HepG2 (cell line): ENCODE measurements around the gene REPIN1. TPM values are rescaled to one million over a fixed set of nuclear protein-coding genes. Genes with fewer than 3 reads are reported as not detected.

Source experiments
- ARID2 ChIP-seq: sonication (generic); formaldehyde crosslinking; IDR thresholded peaks from 2 replicates; pipeline ENCODE4 v1.8.1; 2022; ENCODE audit warnings: mild to moderate bottlenecking, missing genetic modification reagents, borderline replicate concordance
- HNF4A ChIP-seq: sonication (generic); formaldehyde crosslinking; IDR thresholded peaks from 2 replicates; pipeline ENCODE4 v1.4.0; 2020; ENCODE audit warnings: missing genetic modification reagents
- MED1 ChIP-seq: sonication (generic); formaldehyde crosslinking; IDR thresholded peaks from 2 replicates; pipeline ENCODE4 v1.4.0; 2020; ENCODE audit warnings: missing genetic modification reagents
- MIER2 ChIP-seq: IDR thresholded peaks from 2 replicates; pipeline ENCODE4 v1.6.1; 2016; ENCODE audit warnings: missing biosample characterization, missing genetic modification reagents
- MXD4 ChIP-seq: IDR thresholded peaks from 2 replicates; pipeline ENCODE4 v1.6.1; 2016; ENCODE audit warnings: mild to moderate bottlenecking, missing biosample characterization, missing genetic modification reagents
- NR2F6 ChIP-seq, 2 experiments: IDR thresholded peaks; 2 replicates each; pipeline ENCODE4 v1.6.1; 2016; ENCODE audit warnings: antibody characterized with exemption in 1 of 2, mild to moderate bottlenecking in 1 of 2
- PHF5A ChIP-seq: IDR thresholded peaks from one replicate; pipeline ENCODE4 v1.6.1; 2018; ENCODE audit warnings: low read depth, missing genetic modification reagents; ENCODE audit not compliant: unreplicated experiment
- RARG ChIP-seq: sonication (generic); formaldehyde crosslinking; IDR thresholded peaks from 2 replicates; pipeline ENCODE4 v1.4.0; 2020; ENCODE audit warnings: low read depth, mild to moderate bottlenecking, missing genetic modification reagents
- REPIN1 ChIP-seq: sonication (generic); formaldehyde crosslinking; IDR thresholded peaks from 2 replicates; pipeline ENCODE4 v1.8.0; 2022; ENCODE audit warnings: missing genetic modification reagents, low read depth, mild to moderate bottlenecking, borderline replicate concordance
- RFXAP ChIP-seq: sonication (generic); formaldehyde crosslinking; IDR thresholded peaks from 2 replicates; pipeline ENCODE4 v1.4.0; 2020; ENCODE audit warnings: missing genetic modification reagents, borderline replicate concordance
- RXRA ChIP-seq: sonication (generic); formaldehyde crosslinking; IDR thresholded peaks from 2 replicates; pipeline ENCODE4 v1.5.1; 2020; ENCODE audit warnings: missing genetic modification reagents
- SRSF4 ChIP-seq: fragments of 200-400 bp; formaldehyde crosslinking; IDR thresholded peaks from one replicate; pipeline ENCODE4 v1.6.1; 2018; ENCODE audit warnings: mild to moderate bottlenecking, low read depth, low read length, moderate library complexity; ENCODE audit not compliant: poor library complexity, severe bottlenecking
- TARDBP ChIP-seq: sonication (generic); formaldehyde crosslinking; IDR thresholded peaks from 2 replicates; pipeline ENCODE4 v1.8.0; 2022; ENCODE audit warnings: mild to moderate bottlenecking, missing genetic modification reagents
- TCF7 ChIP-seq: sonication (generic); IDR thresholded peaks from 2 replicates; pipeline ENCODE4 v1.6.1; 2016; ENCODE audit warnings: antibody characterized with exemption, low read depth
- ZNF282 ChIP-seq: fragments of 450-650 bp; IDR thresholded peaks from 2 replicates; pipeline ENCODE4 v1.6.1; 2018; ENCODE audit not compliant: partially characterized antibody
- ZNF30 ChIP-seq: sonication (generic); formaldehyde crosslinking; IDR thresholded peaks from 2 replicates; pipeline ENCODE4 v1.5.0; 2020; ENCODE audit warnings: mild to moderate bottlenecking, missing genetic modification reagents
- ZNF570 ChIP-seq: sonication (generic); formaldehyde crosslinking; IDR thresholded peaks from 2 replicates; pipeline ENCODE4 v1.4.0; 2020; ENCODE audit warnings: mild to moderate bottlenecking, missing genetic modification reagents, borderline replicate concordance
- ZNF605 ChIP-seq: sonication (generic); formaldehyde crosslinking; IDR thresholded peaks from 2 replicates; pipeline ENCODE4 v1.8.0; 2022; ENCODE audit warnings: mild to moderate bottlenecking, missing genetic modification reagents
- polyA plus RNA-seq, 8 experiments: library from polyadenylated mRNA; depleted of rRNA in 3 of 8; stranded (reverse) in 7 of 8; unstranded in 1 of 8; fragments of >200 nt; fragmentation: Illumina TruSeq in 4 of 8; extraction: Trizol in 4 of 8; gene quantifications; 2 replicates each; pipeline versions ENCODE4 v1.2.1 to v1.2.3, GENCODE V29; 2011 to 2016; ENCODE audit warnings: low read depth in 4 of 8, missing spikeins in 1 of 8, mixed read lengths in 1 of 8; ENCODE audit not compliant: insufficient read depth in 1 of 8
- total RNA-seq, 5 experiments: library from RNA; depleted of rRNA; stranded (reverse); fragments of >200 nt; fragmentation: Illumina TruSeq; extraction: Trizol; gene quantifications; 2 replicates each; pipeline ENCODE4 v1.2.3, GENCODE V29; 2016; ENCODE audit warnings: low read depth in 1 of 5
- TF ChIP-seq, protein P1 (sequence below): sonication (generic); formaldehyde crosslinking; IDR thresholded peaks from 2 replicates; pipeline ENCODE4 v1.8.0; 2022; ENCODE audit warnings: mild to moderate bottlenecking, missing genetic modification reagents, borderline replicate concordance
- TF ChIP-seq, protein P2 (sequence below): sonication (generic); formaldehyde crosslinking; IDR thresholded peaks from 2 replicates; pipeline ENCODE4 v1.4.0; 2020; ENCODE audit warnings: missing genetic modification reagents, borderline replicate concordance
- TF ChIP-seq, protein P3 (sequence below): IDR thresholded peaks from 2 replicates; pipeline ENCODE4 v1.6.1; 2016; ENCODE audit warnings: missing genetic modification reagents, missing compliant biosample characterization
- TF ChIP-seq, protein P4 (sequence below): sonication (generic); formaldehyde crosslinking; IDR thresholded peaks from 2 replicates; pipeline ENCODE4 v1.4.0; 2020; ENCODE audit warnings: missing genetic modification reagents, mild to moderate bottlenecking, borderline replicate concordance

The REPIN1 gene
- total and polyA plus RNA-seq, 2 of the 13 experiments (the other 11 are each of a cell fraction or from before 2014, with no cell fraction given): 69.9 to 108 TPM

DNA sequence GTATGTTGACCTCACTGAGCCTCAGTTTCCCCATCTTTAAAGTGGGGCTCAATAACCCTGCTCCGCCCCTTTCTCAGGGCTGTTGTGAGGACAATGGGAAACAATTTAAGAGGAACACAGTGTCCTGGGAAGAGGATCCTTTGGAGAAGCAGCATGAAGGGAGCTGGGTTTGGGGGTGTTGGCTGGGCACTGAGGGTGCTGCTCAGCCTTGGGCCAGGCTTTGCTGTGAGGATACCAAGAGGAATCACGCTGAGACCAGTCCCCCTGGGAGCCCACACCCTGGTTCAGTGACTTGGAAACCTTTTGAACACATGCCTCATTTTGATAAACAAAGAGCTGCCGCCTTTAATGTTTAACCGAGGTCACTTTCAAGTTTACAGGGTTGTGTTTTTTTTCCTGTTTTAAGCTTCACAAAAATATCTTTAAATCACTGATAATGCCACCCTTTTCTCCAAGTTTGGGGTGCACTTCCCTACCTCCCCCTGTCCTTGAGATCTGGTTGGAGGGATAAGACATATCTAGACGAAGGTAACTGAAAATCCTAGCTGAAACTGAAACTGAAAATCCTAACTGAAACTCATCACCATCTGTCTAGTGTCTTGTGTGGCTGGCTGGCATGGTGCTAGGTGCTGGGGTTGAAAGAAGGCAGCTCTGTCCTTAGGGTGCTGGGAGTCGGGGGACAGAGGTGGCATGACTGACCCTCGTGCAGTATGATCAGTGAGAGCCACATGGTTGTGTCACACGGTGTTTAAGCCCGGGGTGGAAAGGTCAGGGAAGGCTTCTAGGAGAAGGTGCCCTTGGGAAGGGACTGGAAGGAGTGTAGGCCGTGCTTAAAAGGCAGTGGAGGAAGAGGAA, 38.2 kb downstream of the REPIN1 start (continued):
- TF ChIP-seq, protein P1, sequence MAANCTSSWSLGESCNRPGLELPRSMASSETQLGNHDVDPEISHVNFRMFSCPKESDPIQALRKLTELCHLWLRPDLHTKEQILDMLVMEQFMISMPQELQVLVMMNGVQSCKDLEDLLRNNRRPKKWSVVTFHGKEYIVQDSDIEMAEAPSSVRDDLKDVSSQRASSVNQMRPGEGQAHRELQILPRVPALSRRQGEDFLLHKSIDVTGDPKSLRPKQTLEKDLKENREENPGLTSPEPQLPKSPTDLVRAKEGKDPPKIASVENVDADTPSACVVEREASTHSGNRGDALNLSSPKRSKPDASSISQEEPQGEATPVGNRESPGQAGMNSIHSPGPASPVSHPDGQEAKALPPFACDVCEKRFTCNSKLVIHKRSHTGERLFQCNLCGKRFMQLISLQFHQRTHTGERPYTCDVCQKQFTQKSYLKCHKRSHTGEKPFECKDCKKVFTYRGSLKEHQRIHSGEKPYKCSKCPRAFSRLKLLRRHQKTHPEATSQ (CRISPR knock-in tag): 0 out of 2 replicates have a peak, but pooled peaks have one; percentile 66
- TF ChIP-seq NR2F6 (IDR thresholded peaks at IDR 0.05): peak; percentile 82
- TF ChIP-seq NR2F6 (CRISPR knock-in tag; IDR thresholded peaks at IDR 0.05): peak; percentile 51; the same call in 1 of the 2 replicates
- peak; percentile 90 for TF ChIP-seq TCF7
- no peak for TF ChIP-seq ZNF282
- TF ChIP-seq PHF5A (CRISPR knock-in tag): no peak
- TF ChIP-seq, protein P2, sequence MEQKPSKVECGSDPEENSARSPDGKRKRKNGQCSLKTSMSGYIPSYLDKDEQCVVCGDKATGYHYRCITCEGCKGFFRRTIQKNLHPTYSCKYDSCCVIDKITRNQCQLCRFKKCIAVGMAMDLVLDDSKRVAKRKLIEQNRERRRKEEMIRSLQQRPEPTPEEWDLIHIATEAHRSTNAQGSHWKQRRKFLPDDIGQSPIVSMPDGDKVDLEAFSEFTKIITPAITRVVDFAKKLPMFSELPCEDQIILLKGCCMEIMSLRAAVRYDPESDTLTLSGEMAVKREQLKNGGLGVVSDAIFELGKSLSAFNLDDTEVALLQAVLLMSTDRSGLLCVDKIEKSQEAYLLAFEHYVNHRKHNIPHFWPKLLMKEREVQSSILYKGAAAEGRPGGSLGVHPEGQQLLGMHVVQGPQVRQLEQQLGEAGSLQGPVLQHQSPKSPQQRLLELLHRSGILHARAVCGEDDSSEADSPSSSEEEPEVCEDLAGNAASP (CRISPR knock-in tag): peak; percentile 52; the same call in 1 of the 2 replicates
- no peak for TF ChIP-seq MIER2 (CRISPR knock-in tag)
- peak; percentile 11; the same call in 1 of the 2 replicates for TF ChIP-seq RXRA
- TF ChIP-seq, protein P3, sequence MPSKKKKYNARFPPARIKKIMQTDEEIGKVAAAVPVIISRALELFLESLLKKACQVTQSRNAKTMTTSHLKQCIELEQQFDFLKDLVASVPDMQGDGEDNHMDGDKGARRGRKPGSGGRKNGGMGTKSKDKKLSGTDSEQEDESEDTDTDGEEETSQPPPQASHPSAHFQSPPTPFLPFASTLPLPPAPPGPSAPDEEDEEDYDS: no peak
- TF ChIP-seq HNF4A (CRISPR knock-in tag): peak; percentile 13; the same call in 1 of the 2 replicates
- TF ChIP-seq MED1 (CRISPR knock-in tag): peak; percentile 30; the same call in 1 of the 2 replicates
- TF ChIP-seq, protein P4, sequence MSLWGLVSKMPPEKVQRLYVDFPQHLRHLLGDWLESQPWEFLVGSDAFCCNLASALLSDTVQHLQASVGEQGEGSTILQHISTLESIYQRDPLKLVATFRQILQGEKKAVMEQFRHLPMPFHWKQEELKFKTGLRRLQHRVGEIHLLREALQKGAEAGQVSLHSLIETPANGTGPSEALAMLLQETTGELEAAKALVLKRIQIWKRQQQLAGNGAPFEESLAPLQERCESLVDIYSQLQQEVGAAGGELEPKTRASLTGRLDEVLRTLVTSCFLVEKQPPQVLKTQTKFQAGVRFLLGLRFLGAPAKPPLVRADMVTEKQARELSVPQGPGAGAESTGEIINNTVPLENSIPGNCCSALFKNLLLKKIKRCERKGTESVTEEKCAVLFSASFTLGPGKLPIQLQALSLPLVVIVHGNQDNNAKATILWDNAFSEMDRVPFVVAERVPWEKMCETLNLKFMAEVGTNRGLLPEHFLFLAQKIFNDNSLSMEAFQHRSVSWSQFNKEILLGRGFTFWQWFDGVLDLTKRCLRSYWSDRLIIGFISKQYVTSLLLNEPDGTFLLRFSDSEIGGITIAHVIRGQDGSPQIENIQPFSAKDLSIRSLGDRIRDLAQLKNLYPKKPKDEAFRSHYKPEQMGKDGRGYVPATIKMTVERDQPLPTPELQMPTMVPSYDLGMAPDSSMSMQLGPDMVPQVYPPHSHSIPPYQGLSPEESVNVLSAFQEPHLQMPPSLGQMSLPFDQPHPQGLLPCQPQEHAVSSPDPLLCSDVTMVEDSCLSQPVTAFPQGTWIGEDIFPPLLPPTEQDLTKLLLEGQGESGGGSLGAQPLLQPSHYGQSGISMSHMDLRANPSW (CRISPR knock-in tag): no peak
- TF ChIP-seq REPIN1: 0 out of 2 replicates have a peak, but pooled peaks have one; percentile 51
- 0 out of 2 replicates have a peak, but pooled peaks have one; percentile 78 for TF ChIP-seq ARID2 (CRISPR knock-in tag)
- TF ChIP-seq ZNF605 (CRISPR knock-in tag): no peak
- no peak for TF ChIP-seq ZNF570 (CRISPR knock-in tag)
- no peak for TF ChIP-seq ZNF30
- no peak for TF ChIP-seq SRSF4
- TF ChIP-seq RARG: no peak
- TF ChIP-seq MXD4 (CRISPR knock-in tag): 0 out of 2 replicates have a peak, but pooled peaks have one; percentile 24
- TF ChIP-seq RFXAP: no peak
- TF ChIP-seq TARDBP (CRISPR knock-in tag): peak; percentile 57; the same call in 1 of the 2 replicates
